H1 (cell line): Measurements from ENCODE around the gene RBM46. TPM values are rescaled to one million over a fixed set of nuclear protein-coding genes. Genes with fewer than 3 reads are reported as not detected.

ENCODE experiments used
- CTCF ChIA-PET: fragments of 300-600 bp; sonication (Branson Sonifier 250); formaldehyde crosslinking; loops from one replicate; lab custom pipeline; 2021; ENCODE audit not compliant: partially characterized antibody; lab: Charles Lee
- POLR2A ChIA-PET: fragments of 300-600 bp; sonication (Branson Sonifier 250); formaldehyde crosslinking; loops from one replicate; lab custom pipeline; 2021; ENCODE audit warnings: inconsistent platforms; ENCODE audit not compliant: partially characterized antibody; lab: Charles Lee
- DNase-seq, 2 experiments: peaks; one replicate each; pipeline versions ENCODE4 v3.0.0 to v3.0.0-alpha.2; 2010 to 2022; ENCODE audit warnings: low spot score in 2 of 2, low read depth in 1 of 2, mixed read lengths in 1 of 2
- FAIRE-seq: peaks from 2 replicates; lab custom pipeline; 2011; peaks lifted over from hg19 to GRCh38; lab: Jason Lieb, UNC
- H2AFZ ChIP-seq: 2 replicates; pipeline ENCODE4 v1.8.1; 2012; ENCODE audit warnings: low read length, inconsistent platforms
- H2AK5ac ChIP-seq: 2 replicates; pipeline ENCODE4 v1.6.1; 2013; ENCODE audit warnings: low read depth, low read length
- H2BK120ac ChIP-seq: replicated peaks from 2 replicates; pipeline ENCODE3; 2013; ENCODE audit warnings: low read depth, low read length, inconsistent platforms
- H2BK12ac ChIP-seq: 2 replicates; pipeline ENCODE4 v1.6.1; 2013; ENCODE audit warnings: low read depth, low read length
- H2BK15ac ChIP-seq: 2 replicates; pipeline ENCODE4 v1.6.1; 2013; ENCODE audit warnings: low read length
- H2BK20ac ChIP-seq: 2 replicates; pipeline ENCODE4 v1.6.1; 2013; ENCODE audit warnings: low read length
- H2BK5ac ChIP-seq: 2 replicates; pipeline ENCODE4 v1.6.1; 2013; ENCODE audit warnings: low read depth, low read length
- H3K14ac ChIP-seq: 2 replicates; pipeline ENCODE4 v1.6.1; 2013; ENCODE audit warnings: inconsistent platforms; ENCODE audit not compliant: insufficient read length
- H3K18ac ChIP-seq: 2 replicates; pipeline ENCODE4 v1.6.1; 2013; ENCODE audit warnings: low read length; ENCODE audit errors: extremely low read depth
- H3K23ac ChIP-seq: 2 replicates; pipeline ENCODE4 v1.6.1; 2013; ENCODE audit warnings: inconsistent platforms; ENCODE audit not compliant: insufficient read length
- H3K23me2 ChIP-seq: 2 replicates; pipeline ENCODE4 v1.6.1; 2013; ENCODE audit warnings: low read depth, low read length
- H3K27ac ChIP-seq: 2 replicates; pipeline ENCODE4 v1.6.1; 2011; ENCODE audit warnings: low read depth, low read length, inconsistent platforms
- H3K27me3 ChIP-seq, 4 experiments: replicated peaks in 1 of 4; 1 replicate in 1 of 4; 2 replicates in 3 of 4; pipeline versions ENCODE4 v1.6.1 to v1.8.1; 2011 to 2013; ENCODE audit warnings: low read length in 3 of 4, mild to moderate bottlenecking in 3 of 4, inconsistent platforms in 2 of 4, mixed read lengths in 2 of 4, moderate library complexity in 1 of 4; ENCODE audit not compliant: control insufficient read depth in 3 of 4, insufficient read depth in 3 of 4; ENCODE audit errors: extremely low read depth in 1 of 4
- H3K36me3 ChIP-seq, 4 experiments: 2 replicates each; pipeline versions ENCODE4 v1.6.1 to v1.8.1; 2011 to 2013; ENCODE audit warnings: mild to moderate bottlenecking in 4 of 4, low read length in 3 of 4, moderate library complexity in 2 of 4, control low read depth in 1 of 4, inconsistent platforms in 1 of 4; ENCODE audit not compliant: insufficient read depth in 4 of 4, control insufficient read depth in 2 of 4
- H3K4ac ChIP-seq: replicated peaks from 2 replicates; pipeline ENCODE3; 2013; ENCODE audit warnings: low read length, low read depth, mixed read lengths, inconsistent platforms; ENCODE audit not compliant: insufficient read length
- H3K4me1 ChIP-seq, 4 experiments: replicated peaks in 1 of 4; 1 replicate in 1 of 4; 2 replicates in 3 of 4; pipeline versions ENCODE4 v1.6.1 to v1.8.1; 2011 to 2013; ENCODE audit warnings: low read length in 3 of 4, inconsistent platforms in 2 of 4, mixed read lengths in 1 of 4; ENCODE audit not compliant: insufficient read depth in 4 of 4, control insufficient read depth in 3 of 4
- H3K4me2 ChIP-seq, 2 experiments: 2 replicates each; pipeline versions ENCODE4 v1.6.1 to v1.8.1; 2011 to 2013; ENCODE audit warnings: low read depth in 2 of 2, low read length in 2 of 2, control low read depth in 1 of 2, inconsistent platforms in 1 of 2, mild to moderate bottlenecking in 1 of 2; ENCODE audit not compliant: insufficient read depth in 1 of 2
- H3K4me3 ChIP-seq, 4 experiments: fragments of 200-600, 300-600 bp in 1 of 4; sonication (generic), shearing (Covaris generic), sonication (Bioruptor Twin) in 1 of 4; 2 replicates each; pipeline versions ENCODE4 v1.5.1 to v1.8.1; 2011 to 2016; ENCODE audit warnings: low read length in 4 of 4, low read depth in 3 of 4, control low read depth in 2 of 4, inconsistent platforms in 2 of 4, mild to moderate bottlenecking in 2 of 4, mixed read lengths in 1 of 4, moderate library complexity in 1 of 4; ENCODE audit not compliant: insufficient read depth in 2 of 4; ENCODE audit errors: extremely low read depth in 1 of 4
- H3K56ac ChIP-seq: replicated peaks from 2 replicates; pipeline ENCODE3; 2013; ENCODE audit warnings: low read depth, mild to moderate bottlenecking, mixed read lengths, low read length, inconsistent platforms; ENCODE audit not compliant: insufficient read length
- H3K79me1 ChIP-seq: 2 replicates; pipeline ENCODE4 v1.6.1; 2013; ENCODE audit warnings: low read depth, low read length, control low read depth
- H3K79me2 ChIP-seq, 2 experiments: 2 replicates each; pipeline versions ENCODE4 v1.6.1 to v1.8.1; 2012 to 2013; ENCODE audit warnings: low read length in 2 of 2, mild to moderate bottlenecking in 2 of 2, inconsistent platforms in 1 of 2; ENCODE audit not compliant: insufficient read depth in 2 of 2, control insufficient read depth in 1 of 2
- H3K9ac ChIP-seq, 4 experiments: replicated peaks in 1 of 4; 1 replicate in 1 of 4; 2 replicates in 3 of 4; pipeline versions ENCODE4 v1.6.1 to v1.8.1; 2011 to 2013; ENCODE audit warnings: low read depth in 3 of 4, low read length in 3 of 4, control low read depth in 2 of 4, mild to moderate bottlenecking in 2 of 4, moderate library complexity in 2 of 4, inconsistent platforms in 1 of 4; ENCODE audit errors: extremely low read depth in 1 of 4
- H3K9me3 ChIP-seq, 2 experiments: 2 replicates each; pipeline versions ENCODE4 v1.6.1 to v1.8.1; 2012 to 2013; ENCODE audit warnings: mild to moderate bottlenecking in 2 of 2, moderate library complexity in 2 of 2, control low read depth in 1 of 2, inconsistent platforms in 1 of 2, low read depth in 1 of 2, low read length in 1 of 2, mixed read lengths in 1 of 2; ENCODE audit not compliant: insufficient read depth in 2 of 2
- H4K20me1 ChIP-seq, 2 experiments: replicated peaks in 1 of 2; 2 replicates each; pipeline versions ENCODE3 to v1.8.1; 2011 to 2013; ENCODE audit warnings: inconsistent platforms in 2 of 2, low read length in 2 of 2, mild to moderate bottlenecking in 1 of 2; ENCODE audit not compliant: insufficient read depth in 2 of 2, control insufficient read depth in 1 of 2
- H4K5ac ChIP-seq: 2 replicates; pipeline ENCODE4 v1.6.1; 2013; ENCODE audit warnings: low read length, low read depth, mixed read lengths, inconsistent platforms; ENCODE audit not compliant: insufficient read length
- H4K8ac ChIP-seq: 2 replicates; pipeline ENCODE4 v1.8.0; 2013; ENCODE audit warnings: mild to moderate bottlenecking, moderate library complexity, low read length, inconsistent platforms; ENCODE audit not compliant: insufficient read depth; ENCODE audit errors: extremely low read depth
- H4K91ac ChIP-seq: replicated peaks from 2 replicates; pipeline ENCODE3; 2013; ENCODE audit warnings: low read length, mixed read lengths, inconsistent platforms; ENCODE audit not compliant: insufficient read length
- CTBP2 ChIP-seq: IDR thresholded peaks from 2 replicates; pipeline ENCODE4 v1.7.0; 2011; ENCODE audit warnings: borderline replicate concordance, mild to moderate bottlenecking, moderate library complexity, mixed read lengths, low read length; ENCODE audit not compliant: insufficient read depth, insufficient read length
- WGBS, 2 experiments: shearing (Covaris generic) in 1 of 2; methylation state at CpG; one replicate each; pipeline versions ENCODE4 v1.1.6 to v1.1.7; 2013 to 2015; ENCODE audit warnings: low lambda C conversion rate in 2 of 2, mixed read lengths in 2 of 2, inconsistent platforms in 1 of 2, low coverage in 1 of 2, missing lambda C conversion rate in 1 of 2; ENCODE audit not compliant: insufficient replicate concordance in 2 of 2, insufficient coverage in 1 of 2, insufficient read length in 1 of 2; ENCODE audit errors: extremely low coverage in 1 of 2, missing lambda C conversion rate in 1 of 2; 5-methylcytosine and 5-hydroxymethylcytosine counted together
- polyA plus RNA-seq, 7 experiments: library from polyadenylated mRNA; depleted of rRNA in 3 of 7; stranded (reverse) in 5 of 7; unstranded in 2 of 7; fragments of >200 nt in 5 of 7; fragments of 200-250 nt in 2 of 7; gene quantifications; 1 replicate in 5 of 7; 2 replicates in 1 of 7; 4 replicates in 1 of 7; pipeline versions ENCODE4 v1.2.1 to v1.2.3, GENCODE V29; 2011 to 2013; ENCODE audit warnings: missing spikeins in 2 of 7, mixed read lengths in 2 of 7
- total RNA-seq: library from RNA; stranded (reverse); fragmentation: NEBNext Ultra II Directional; extraction: Animal tissue kit (Norgen Biotek cat#: 25700); gene quantifications from 2 replicates; pipeline ENCODE4 v1.2.1, GENCODE V29; 2021

RBM46 gene
- total and polyA plus RNA-seq, 2 of the 8 experiments (the other 6 are each of a cell fraction or from before 2014, with no cell fraction given), result 0.12 to 0.54 TPM

- H3K18ac ChIP-seq, result no peak overlapping the region
- CTCF ChIA-PET, result interaction anchor here (0.6 to 5.8 kb wide), 17 partner anchors 10 to 1102 kb away, joined by 3 to 27 read pairs (median 3); no protein-coding TSS in a partner anchor
- no peak overlapping the region for H3K4ac ChIP-seq
- H4K5ac ChIP-seq, result no peak overlapping the region
- no peak overlapping the region for H2BK20ac ChIP-seq
- no peaks in the 10 kb centered on the region for H3K79me1 ChIP-seq
- no peak for TF ChIP-seq CTBP2
- H3K14ac ChIP-seq, result no peak overlapping the region
- H2BK15ac ChIP-seq, result no peak overlapping the region
- H2AK5ac ChIP-seq, result no peak overlapping the region
- no peak overlapping the region for H4K8ac ChIP-seq
- H3K9ac ChIP-seq, result no peak overlapping the region
- peaks cover 5 to 16% of the 10 kb centered on the region in 2 experiments for H3K9me3 ChIP-seq
- 58% methylated on average over 7 of the region's 7 CpGs; no CpG with 5 or more reads in 1 of the 2 experiments for WGBS, 2 experiments
- FAIRE-seq, result no peak
- peak overlapping the region; percentile 62 for H4K91ac ChIP-seq
- no peak overlapping the region for H3K27ac ChIP-seq
- no peak for DNase-seq
- H2BK12ac ChIP-seq, result no peak overlapping the region
- no peak overlapping the region for H3K56ac ChIP-seq
- no peaks in the 10 kb centered on the region for H4K20me1 ChIP-seq
- H2AFZ ChIP-seq, result 0 out of 2 replicates have a peak overlapping the region, but pooled peaks have one; percentile 34
- H3K23ac ChIP-seq, result no peak overlapping the region
- peaks cover 0 to 7% (median 4%) of the 10 kb centered on the region in 4 experiments; a peak in 5 of 7 replicates for H3K4me1 ChIP-seq
- no peak overlapping the region for H3K4me3 ChIP-seq
- H3K4me2 ChIP-seq, result no peak overlapping the region
- POLR2A ChIA-PET, result no interaction called here
- no peaks in the 10 kb centered on the region; the same call in 1 of the 2 replicates for H3K23me2 ChIP-seq
- no peaks in the 10 kb centered on the region; a peak in 1 of 8 replicates for H3K36me3 ChIP-seq
- H3K79me2 ChIP-seq, result no peaks in the 10 kb centered on the region
- peak overlapping the region; percentile 31 for H2BK120ac ChIP-seq
- no peak overlapping the region for H2BK5ac ChIP-seq
- no peaks in the 10 kb centered on the region for H3K27me3 ChIP-seq
Observed at GRCh38 chr4:154868414-154869194, 87.5 kb downstream of the RBM46 start.
